Fibroblast of mammary gland (primary cell): ENCODE data around the gene KRTAP10-2.

Experiments used
- DNase-seq: peaks from one replicate; pipeline ENCODE4 v3.0.0-alpha.2; 2010; ENCODE audit warnings: low read depth
- H3K4me3 ChIP-seq: 2 replicates; pipeline ENCODE4 v1.5.1; 2011; ENCODE audit warnings: low read depth, mild to moderate bottlenecking, low read length, moderate library complexity; ENCODE audit not compliant: control insufficient read depth
- TF ChIP-seq, protein P1 (sequence below): conservative IDR thresholded peaks from 2 replicates; pipeline ENCODE4 v1.5.1; 2011; ENCODE audit warnings: low read depth, low read length, inconsistent platforms; ENCODE audit not compliant: control insufficient read depth, insufficient read depth

Gene KRTAP10-2

DNA sequence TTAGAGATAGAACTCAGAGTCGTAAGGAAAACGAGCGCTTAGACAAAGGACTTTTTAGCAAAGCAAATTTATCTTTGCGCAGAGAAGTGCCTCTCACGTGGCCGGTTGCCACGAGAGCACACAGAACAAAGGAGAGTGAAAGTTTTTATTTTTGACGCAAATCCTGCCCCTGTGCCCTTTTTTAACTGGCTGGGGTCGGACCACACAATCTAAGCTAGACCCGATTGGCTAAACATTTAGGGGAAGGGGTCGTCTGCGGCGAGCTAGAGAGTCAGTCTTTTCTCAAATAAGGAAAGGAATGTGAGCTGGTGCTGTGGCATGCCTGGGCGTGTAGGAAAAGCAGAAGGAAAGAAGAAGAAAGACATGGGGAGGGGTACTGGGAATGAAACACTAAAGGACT lies 2.4 kb downstream of the KRTAP10-2 start:
- no peak for DNase-seq
- TF ChIP-seq, protein P1, sequence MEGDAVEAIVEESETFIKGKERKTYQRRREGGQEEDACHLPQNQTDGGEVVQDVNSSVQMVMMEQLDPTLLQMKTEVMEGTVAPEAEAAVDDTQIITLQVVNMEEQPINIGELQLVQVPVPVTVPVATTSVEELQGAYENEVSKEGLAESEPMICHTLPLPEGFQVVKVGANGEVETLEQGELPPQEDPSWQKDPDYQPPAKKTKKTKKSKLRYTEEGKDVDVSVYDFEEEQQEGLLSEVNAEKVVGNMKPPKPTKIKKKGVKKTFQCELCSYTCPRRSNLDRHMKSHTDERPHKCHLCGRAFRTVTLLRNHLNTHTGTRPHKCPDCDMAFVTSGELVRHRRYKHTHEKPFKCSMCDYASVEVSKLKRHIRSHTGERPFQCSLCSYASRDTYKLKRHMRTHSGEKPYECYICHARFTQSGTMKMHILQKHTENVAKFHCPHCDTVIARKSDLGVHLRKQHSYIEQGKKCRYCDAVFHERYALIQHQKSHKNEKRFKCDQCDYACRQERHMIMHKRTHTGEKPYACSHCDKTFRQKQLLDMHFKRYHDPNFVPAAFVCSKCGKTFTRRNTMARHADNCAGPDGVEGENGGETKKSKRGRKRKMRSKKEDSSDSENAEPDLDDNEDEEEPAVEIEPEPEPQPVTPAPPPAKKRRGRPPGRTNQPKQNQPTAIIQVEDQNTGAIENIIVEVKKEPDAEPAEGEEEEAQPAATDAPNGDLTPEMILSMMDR, result no peak
- no peak overlapping the region for H3K4me3 ChIP-seq

DNA sequence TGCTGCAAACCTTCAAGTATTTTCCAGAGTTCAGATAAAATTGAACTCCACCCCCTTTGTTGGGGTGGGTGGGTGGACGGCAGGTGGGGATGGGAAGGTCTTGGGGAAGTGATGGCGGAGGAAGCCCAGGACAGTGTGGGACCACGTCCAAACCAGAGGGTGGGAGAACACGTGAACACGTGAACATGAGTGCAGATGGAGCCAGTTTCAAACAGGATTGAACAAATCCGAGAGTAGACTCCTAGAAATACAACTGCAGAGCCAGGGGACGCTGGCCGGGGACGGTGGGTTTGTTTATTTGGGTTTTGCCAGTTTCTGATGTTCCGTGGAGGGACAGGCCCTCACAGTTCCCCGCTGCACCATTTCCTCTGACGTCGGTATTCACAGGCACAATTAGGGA lies 2.9 kb downstream of the KRTAP10-2 start:
- H3K4me3 ChIP-seq, result no peak overlapping the region
- DNase-seq, result no peak
- TF ChIP-seq, protein P1, result no peak

DNA sequence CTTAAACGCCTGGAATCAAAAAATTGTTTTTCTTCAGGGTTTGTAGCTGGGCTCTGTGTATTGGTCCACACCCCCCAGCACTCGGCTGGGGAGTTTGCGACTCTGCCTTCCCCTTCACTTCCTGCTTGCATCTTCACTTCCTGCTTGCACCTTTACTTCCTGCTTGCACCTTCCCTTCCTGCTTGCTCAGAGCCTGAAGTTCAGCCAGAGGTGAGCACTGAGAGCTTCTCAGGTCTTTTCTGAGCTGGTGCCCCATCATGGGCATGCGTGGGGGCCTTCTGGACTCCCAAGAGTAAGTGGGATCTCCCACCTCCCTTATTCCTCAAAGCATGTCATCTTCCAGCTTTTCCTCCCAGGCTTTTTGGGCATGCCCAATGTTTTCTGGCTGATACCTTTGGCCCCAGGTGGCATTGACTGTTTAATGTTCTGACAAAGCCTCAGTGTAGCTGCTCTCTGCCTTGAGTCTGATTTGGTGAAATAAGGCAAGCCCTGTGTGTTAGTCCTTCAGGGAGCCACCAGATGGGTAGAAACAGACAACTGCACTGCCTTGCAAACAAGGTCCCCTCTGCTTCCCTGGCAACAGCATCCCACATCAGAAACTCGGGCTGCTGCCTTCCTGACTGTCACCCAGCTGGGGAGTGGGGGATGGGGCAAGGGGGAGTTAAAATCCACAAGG lies 3.5 kb downstream of the KRTAP10-2 start:
- no peak overlapping the region for H3K4me3 ChIP-seq
- TF ChIP-seq, protein P1, result no peak
- no peak for DNase-seq

DNA sequence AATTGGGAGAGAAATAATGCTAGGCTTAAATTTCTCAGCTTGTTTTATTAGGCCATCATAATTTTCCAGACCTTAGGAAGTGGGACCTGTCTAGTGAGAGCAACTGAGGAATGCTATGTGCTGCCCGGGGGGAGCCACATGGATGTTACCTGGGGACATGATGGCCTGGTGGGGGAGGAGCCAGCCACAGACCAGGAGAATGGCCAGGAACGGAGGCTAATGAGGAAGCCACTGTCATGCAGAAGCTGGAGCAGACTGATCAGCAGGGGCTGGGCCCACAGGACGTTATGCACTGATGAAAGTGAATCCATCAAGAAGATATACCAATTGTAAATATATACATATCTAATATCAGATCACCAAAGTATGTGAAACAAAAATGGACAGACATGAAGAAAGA lies 6.7 kb downstream of the KRTAP10-2 start:
- TF ChIP-seq, protein P1, result no peak
- no peak for DNase-seq
- no peak overlapping the region for H3K4me3 ChIP-seq

DNA sequence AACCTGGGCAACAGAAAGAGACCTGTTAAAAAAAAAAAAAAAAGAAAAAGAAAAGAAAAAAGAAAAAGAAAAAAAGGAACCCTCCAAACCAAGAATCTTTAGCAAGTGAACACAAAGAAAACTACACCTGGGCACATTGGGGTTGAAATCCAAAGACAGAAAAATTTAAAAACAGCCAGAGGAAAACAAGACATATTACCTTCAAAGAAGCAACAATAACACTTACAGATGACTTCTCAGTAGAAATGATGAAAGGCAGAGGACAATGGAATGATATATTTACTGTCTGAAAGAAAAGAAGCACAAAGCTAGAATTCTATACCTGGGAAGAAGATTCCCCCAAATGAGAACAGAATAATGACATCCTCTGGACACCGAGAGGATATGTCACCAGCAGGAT lies 8.6 kb downstream of the KRTAP10-2 start:
- TF ChIP-seq, protein P1, result no peak
- no peak overlapping the region for H3K4me3 ChIP-seq
- DNase-seq, result no peak

DNA sequence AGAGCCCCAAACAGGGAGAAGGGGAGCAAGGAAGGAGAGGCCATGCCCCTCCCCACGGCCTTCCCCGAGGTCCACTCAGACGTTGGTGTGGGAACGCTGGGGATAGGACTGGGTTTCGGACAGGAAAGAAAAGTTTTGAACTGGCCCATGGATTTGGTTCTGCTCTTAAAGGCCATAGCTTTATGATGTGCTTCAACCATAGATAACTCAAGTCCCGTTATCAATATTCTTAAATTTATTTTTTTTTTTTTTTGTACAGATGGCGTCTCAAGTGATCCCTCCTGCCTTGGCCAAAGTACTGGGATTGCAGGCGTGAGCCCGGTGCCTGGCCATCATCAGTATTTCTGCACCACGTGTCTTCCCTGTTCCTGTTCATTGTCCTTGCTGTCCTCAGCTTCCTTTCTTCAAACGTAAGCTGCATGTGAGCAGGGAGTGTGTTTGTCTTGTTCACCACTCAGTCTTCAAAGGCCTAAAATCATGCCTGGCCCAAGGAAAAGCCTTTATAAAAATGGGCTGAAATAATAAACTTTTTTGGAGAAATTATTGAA lies 10.5 kb downstream of the KRTAP10-2 start:
- TF ChIP-seq, protein P1, result no peak
- H3K4me3 ChIP-seq, result no peak overlapping the region
- DNase-seq, result no peak

DNA sequence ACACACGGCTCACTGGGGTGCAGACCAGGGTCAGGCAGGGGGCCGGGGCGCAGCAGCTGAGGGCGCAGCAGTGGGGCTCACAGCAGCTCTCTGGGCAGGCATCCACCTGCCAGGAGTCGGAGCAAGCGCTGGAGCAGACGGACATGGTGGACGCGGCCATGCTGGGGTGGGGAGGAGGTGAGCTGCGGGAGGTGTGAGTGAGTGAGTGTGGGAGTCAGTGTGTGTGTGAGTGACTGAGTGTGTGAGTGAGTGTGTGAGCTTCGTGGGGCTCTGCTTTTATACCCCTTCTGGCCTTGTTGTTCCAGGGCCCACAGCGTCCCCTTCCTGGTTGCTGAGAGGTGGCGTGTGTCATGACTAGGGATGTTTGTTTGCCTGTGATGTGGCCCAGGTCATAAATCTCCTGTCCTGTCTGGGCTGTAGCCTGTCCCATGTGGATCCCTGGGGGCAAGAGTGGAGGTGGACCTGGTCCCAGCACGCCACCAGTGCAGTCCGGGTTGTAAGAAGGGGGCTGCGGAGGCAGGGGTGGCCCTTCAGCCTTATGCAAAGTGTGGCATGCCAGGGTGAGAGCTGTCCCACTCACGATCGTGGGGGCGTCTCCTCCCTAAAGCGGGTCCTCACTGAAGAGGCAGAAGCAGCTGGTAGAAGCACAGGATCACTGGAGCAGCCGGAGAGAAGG lies 11.2 kb downstream of the KRTAP10-2 start, which contains the start of gene KRTAP10-1:
TSS of gene KRTAP10-1 (minus strand) at position 205 of the 676 bp plus-strand sequence. CDS start at position 160, 45 bp downstream.
- H3K4me3 ChIP-seq, result no peak within 1 kb of the TSS
- DNase-seq, result no peak
- TF ChIP-seq, protein P1, result no peak
